ENCODE results near the gene ACOT7. TPM values are rescaled to one million over a fixed set of nuclear protein-coding genes. Genes with fewer than 3 reads are reported as not detected.

ACOT7 gene
- total RNA-seq, 1 donor from 2014 or later = 23.1 TPM

DNA sequence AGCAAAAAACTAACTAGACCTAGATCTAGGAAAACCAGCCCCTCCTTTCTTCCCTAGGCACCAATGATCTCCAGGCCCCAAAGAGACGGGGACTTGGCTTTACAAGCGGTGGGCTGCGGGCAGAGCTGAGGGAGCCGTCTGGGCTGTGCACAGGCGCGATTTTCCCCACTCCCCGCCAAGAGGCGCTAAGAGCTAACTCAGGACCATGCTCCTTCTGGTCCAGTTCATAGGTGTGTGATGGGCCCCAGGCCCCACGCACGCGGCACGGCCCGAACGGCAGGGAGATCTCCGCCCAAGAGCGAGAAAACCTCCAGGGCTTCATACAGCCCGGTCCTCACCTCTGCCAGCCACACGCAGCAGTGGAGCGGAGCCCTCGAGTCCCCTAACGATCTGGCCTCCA, 125.2 kb downstream of the ACOT7 start:
- DNase-seq (ENCODE audit: low read depth) = no peak

- DNase-seq (ENCODE audit: low read depth) = no peak
These were observed 125.8 kb downstream of the ACOT7 start for GRCh38 chr1:6267686-6268322.

- DNase-seq (ENCODE audit: low read depth) = no peak
These were observed 126.9 kb downstream of the ACOT7 start for GRCh38 chr1:6266641-6267040.

DNA sequence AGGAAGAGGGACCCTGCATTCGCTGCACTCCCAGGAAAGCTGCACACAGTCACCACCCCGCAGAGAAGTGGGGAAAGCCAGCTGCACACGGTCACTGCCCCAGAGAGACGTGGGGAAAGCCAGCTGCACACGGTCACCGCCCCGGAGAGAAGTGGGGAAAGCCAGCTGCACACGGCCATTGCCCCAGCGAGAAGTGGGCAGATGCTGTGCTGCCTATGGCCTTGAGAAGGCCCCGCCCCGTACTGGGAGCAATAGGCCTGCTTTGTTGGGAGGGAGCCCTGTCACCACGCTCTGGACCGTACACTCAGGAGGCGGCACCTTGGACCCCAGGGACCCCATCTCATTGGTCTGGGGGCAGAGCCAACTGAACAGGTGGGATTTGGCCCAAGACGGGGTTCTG, 128.4 kb downstream of the ACOT7 start:
- DNase-seq (ENCODE audit: low read depth) = no peak

GRCh38 chr1:6263716-6264115, 129.9 kb downstream of the ACOT7 start:
- DNase-seq (ENCODE audit: low read depth) = no peak

DNA sequence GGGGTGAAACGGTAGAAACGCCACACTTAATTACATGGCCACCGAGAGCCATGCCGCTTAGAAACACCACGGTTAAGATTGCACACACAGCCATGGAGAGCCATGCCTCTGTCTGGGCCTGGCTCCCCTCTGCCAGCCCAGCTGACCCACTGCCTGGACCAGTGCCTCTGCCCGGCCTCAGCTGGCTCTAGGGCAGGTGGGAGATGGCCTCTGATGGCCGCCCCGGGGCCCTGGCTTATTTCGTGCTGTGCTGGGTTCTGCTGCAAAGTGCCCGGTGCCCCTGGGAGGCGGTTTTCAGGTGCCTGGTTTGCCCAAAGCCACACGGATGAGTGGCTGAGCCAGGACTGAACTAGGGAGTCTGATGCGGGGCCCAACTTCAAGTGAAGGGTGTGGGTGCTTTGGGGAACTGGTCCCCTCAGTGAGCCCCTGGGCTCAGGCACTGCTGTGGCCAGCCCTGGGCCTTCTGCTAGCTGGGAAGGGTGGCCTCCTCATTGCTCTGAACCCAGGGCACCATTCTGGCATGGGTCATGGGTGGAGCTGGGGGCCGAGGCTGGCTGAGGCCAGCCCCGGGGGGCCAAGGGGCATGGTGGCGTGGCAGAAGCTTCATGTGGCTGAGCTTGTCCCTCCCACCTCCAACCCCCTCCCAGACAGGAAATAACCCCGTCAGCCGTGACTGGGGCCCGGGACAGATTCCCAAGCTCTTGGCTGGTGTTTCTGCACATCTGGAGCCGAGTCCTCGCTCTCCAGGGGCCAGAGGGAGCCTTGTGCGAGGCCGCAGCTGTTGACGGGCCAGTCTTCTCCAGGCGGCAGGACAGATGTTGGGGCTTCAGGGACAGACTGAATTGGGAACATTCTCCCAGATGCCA, 130.8 kb downstream of the ACOT7 start:
- no peak for DNase-seq (ENCODE audit: low read depth)

- DNase-seq (ENCODE audit: low read depth) = no peak
These were observed 132.0 kb downstream of the ACOT7 start for GRCh38 chr1:6261615-6261995.

DNA sequence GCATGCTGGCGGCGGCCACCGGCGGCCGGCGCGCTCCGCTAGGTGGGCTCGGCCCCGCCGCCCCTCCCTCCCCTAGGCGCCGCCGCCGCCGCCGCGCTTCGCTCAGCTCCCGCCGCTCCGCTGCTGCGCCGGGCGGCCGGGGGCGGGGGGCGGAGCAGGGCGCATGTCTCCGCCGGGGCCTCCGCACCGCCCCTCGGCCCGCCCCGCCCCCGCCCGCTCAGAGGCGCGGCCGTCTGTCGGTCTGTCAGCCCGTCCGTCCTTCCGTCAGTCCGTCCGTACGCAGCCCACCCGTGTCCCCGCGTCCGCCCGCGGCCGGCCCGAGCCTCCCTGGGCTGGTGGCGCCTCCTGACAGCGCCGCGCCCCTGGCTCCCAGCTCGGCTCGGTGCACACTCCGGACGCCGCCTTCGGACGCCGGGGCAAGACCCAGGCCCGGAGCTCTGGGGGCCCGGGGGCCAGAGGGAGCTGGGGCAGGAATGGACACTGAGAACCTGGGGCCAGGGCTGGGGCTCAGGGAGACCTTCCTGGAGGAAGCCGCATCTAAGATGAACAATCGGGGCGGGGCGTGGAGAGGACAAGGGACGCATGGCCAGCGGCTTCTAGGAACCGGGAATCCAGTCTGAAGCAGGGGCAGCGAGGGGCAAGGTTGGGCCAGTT, 132.5 kb downstream of the ACOT7 start, which contains the start of gene GPR153:
TSS of gene GPR153 (minus strand) at position 138 of the 654 bp plus-strand sequence. CDS start 6,193 bp downstream, outside the sequence.
- no peak for DNase-seq (ENCODE audit: low read depth)

- no peak for DNase-seq (ENCODE audit: low read depth)
These were observed 133.1 kb downstream of the ACOT7 start for GRCh38 chr1:6260433-6260934.

DNA sequence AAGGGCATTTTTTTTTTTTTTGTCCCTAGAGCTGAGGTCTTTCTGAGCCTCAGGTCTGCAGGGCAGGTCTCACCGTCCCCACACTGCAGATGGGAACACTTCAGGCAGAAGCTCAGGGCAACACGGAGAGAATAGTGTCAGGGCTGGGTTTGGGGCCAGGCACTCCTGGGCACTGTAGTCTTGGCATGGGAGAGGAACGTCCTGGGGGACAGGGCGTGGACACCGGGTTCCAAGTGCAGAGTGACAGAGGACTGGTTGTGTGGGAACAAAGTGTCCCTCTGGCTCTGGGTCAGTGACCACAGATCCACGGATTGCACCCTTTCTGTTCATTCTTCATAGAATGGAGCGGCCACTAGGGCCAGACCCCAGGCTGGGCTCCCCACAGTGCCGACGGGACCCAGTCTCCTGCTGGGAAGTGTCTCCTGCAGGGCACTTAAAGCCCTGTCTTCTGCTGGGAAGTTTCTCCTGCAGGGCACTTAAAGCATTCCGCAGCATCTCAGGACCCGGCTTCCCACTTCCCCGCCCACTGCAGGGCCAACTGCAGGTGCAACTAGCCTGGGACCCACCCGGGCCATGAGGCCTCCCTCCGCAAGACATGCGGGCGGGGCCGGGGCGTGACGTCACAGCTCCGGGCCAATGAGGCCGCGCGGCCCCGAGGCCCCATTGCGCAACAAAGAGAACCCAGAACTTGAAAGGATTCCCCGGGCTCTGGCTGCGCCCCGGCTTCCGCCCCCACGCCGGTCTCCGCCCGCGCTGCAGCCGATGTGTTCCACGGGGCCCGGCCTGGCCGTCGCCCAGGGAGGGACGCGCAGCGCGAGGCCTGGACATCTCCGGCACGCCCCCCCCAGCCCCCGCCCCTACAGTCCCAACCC, 133.8 kb downstream of the ACOT7 start:
- peak; percentile 33 for DNase-seq (ENCODE audit: low read depth)

- DNase-seq (ENCODE audit: low read depth) = no peak
These were observed 134.9 kb downstream of the ACOT7 start for GRCh38 chr1:6258675-6259074.

- no peak for DNase-seq (ENCODE audit: low read depth)
These were observed 136.0 kb downstream of the ACOT7 start for GRCh38 chr1:6257541-6258069.

GRCh38 chr1:6256645-6257044, 136.9 kb downstream of the ACOT7 start:
- no peak for DNase-seq (ENCODE audit: low read depth)

DNA sequence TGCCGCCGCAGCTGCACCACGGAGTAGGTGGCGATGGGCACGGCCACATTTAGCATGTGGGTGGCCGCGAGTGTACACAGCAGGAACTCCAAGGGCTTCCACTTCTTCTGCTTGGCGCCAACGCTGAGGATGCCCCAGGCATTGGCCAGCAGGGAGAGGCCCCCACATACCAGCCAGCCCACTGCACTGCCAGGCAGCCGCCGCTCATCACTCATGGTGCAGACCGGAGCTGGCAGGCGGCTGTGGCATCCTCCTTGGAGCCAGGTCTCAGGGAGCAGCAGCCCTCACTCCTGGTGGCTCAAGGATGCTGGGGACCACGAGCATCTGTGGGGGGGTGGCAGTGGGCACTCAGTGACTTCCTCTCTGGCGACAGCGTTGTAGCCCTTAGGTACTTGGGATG, 138.9 kb downstream of the ACOT7 start:
- no peak for DNase-seq (ENCODE audit: low read depth)

- DNase-seq (ENCODE audit: low read depth) = no peak
These were observed 140.2 kb downstream of the ACOT7 start for GRCh38 chr1:6253380-6253779.

- DNase-seq (ENCODE audit: low read depth) = no peak
These were observed 141.2 kb downstream of the ACOT7 start for GRCh38 chr1:6252374-6252710.

DNA sequence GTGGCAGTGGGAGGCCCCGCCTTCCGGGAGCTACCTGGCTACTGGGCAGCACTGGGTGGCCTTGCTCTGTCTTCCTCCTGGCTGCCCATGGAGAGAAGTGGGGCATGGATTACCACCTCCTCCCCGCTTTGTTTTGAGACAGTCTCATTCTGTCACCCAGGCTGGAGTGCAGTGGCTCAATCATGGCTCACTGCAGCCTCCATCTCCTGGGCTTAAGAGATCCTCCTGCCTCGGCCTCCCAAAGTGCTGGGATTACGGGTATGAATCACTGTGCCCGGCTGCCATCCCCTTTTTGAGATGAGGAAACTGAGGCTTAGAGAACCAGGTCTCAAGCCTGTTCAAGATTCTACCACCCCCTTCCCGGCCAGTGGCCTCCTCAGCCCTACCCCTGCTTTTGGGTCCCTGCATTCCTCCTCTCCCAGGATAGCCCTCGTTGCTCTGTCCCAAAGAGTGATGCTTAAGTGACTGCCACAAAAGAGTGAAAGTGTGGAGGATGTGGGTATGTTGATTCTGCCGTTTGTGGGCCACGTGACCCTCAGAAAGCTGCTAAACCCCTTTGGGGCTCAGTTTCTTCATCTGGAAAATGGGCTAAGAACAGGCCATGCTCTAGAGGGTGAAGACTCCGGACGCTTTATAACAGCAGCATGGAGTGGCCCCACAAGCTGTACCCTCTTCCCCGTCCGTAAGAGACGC, 141.7 kb downstream of the ACOT7 start:
- DNase-seq (ENCODE audit: low read depth) = no peak

- DNase-seq (ENCODE audit: low read depth) = no peak
These were observed 142.3 kb downstream of the ACOT7 start for GRCh38 chr1:6251233-6251632.

DNA sequence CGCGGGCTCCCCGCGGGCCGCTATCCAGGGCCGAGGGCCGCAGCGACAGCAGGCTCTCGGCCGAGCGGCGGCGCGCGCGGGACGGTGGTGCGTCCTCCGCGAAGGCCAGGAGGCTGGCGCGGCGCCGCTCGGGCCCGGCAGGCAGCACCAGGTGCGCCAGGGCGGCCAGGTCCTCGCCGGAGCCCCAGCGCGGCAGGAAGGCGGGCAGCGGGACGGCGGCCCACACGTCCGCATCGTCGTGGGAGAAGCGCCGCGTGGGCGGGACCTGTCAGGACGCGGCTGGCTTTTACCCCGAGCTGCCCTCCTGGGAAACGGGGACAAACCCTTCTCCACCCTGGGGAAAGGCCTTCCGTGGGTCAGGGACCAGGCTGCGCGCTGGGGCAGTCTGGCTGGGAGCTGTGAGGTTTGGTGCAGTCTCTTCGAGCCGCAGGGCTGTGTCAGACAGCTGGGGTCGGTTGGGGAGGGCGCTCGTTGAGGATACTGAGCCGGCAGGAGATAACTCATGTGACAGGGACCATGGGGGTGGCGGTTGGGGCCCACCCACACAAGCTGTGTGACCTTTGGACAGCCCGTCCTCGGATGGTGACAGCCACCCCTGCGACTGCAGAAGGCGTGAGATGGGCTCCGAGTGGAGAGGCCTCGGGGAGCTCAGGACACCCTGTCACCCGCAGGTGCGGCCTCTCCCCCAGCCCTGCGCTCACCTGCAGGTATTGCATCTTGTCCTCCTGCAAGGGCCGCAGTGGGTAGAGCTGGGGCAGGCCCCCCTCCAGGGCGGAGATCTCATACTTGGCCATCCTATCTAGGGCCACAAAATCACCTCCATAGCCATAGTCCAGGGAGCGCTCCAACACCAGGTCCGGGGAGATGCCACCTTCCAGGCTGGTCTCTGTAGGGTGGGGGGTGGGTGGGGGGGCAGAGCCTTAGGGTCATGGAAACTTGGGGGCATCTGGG, 143.6 kb downstream of the ACOT7 start:
- no peak for DNase-seq (ENCODE audit: low read depth)

All from renal cortical epithelial cell (primary cell).